Transverse colon (tissue), 4 donors: ENCODE measurements around the gene HSPB3. TPM values are rescaled to one million over a fixed set of nuclear protein-coding genes. Genes with fewer than 3 reads are reported as not detected.

Experiments
- DNase-seq: peaks from one replicate; pipeline ENCODE4 v3.0.0-alpha.2; 2019
- H3K27ac ChIP-seq, 4 donors: fragments of 200-600 bp; sonication (generic); 2 replicates each; pipeline ENCODE4 v1.5.1; 2016 to 2018; ENCODE audit warnings: inconsistent platforms in 4 of 4
- H3K27me3 ChIP-seq: fragments of 200-600 bp; sonication (generic); 2 replicates; pipeline ENCODE4 v1.5.1; 2017; ENCODE audit warnings: inconsistent platforms
- H3K36me3 ChIP-seq, 4 donors: fragments of 200-600 bp; sonication (generic); 2 replicates each; pipeline ENCODE4 v1.5.1; 2017 to 2019; ENCODE audit warnings: inconsistent platforms in 4 of 4
- H3K4me1 ChIP-seq, 4 donors: fragments of 200-600 bp; sonication (generic); 2 replicates each; pipeline ENCODE4 v1.5.1; 2017 to 2020; ENCODE audit warnings: inconsistent platforms in 4 of 4
- H3K4me3 ChIP-seq, 4 donors: fragments of 200-600 bp; sonication (generic); 1 replicate in 1 of 4; 2 replicates in 3 of 4; pipeline versions ENCODE4 v1.5.1 to v1.6.1; 2017 to 2019; ENCODE audit warnings: inconsistent platforms in 4 of 4
- H3K9me3 ChIP-seq, 2 donors: fragments of 200-600 bp; sonication (generic); 2 replicates each; pipeline ENCODE4 v1.5.1; 2017 to 2019; ENCODE audit warnings: inconsistent platforms in 2 of 2
- EP300 ChIP-seq: sonication (generic); formaldehyde crosslinking; IDR thresholded peaks from one replicate; pipeline ENCODE4 v1.6.1; 2017; ENCODE audit warnings: antibody characterized with exemption, low read depth
- POLR2A ChIP-seq: fragments of 450-650 bp; IDR thresholded peaks from one replicate; pipeline ENCODE4 v1.6.1; 2016; ENCODE audit warnings: antibody characterized with exemption, mild to moderate bottlenecking, moderate library complexity
- POLR2AphosphoS5 ChIP-seq, 3 donors: sonication (generic); formaldehyde crosslinking; IDR thresholded peaks; one replicate each; pipeline ENCODE4 v1.6.1; 2016; ENCODE audit warnings: antibody characterized with exemption in 3 of 3
- WGBS, 2 donors: methylation state at CpG; one replicate each; pipeline ENCODE4 v1.1.5; 2018; ENCODE audit warnings: low coverage in 1 of 2; 5-methylcytosine and 5-hydroxymethylcytosine counted together
- in situ Hi-C, 4 donors: fragments of 200-750 bp; cut with MboI; loops; one replicate each; pipeline versions ENCODE4 v1.15.0 to v1.15.1; 2017; ENCODE audit warnings: low sequenced_read_pairs in 3 of 4, low pct_ligation_motif_present in 1 of 4, low pct_unique_long_range_greater_than_20kb in 1 of 4
- intact Hi-C: fragments of 100-400 bp; cut with DNase I; formaldehyde crosslinking; loops from one replicate; pipeline ENCODE4 v1.15.1; 2023; ENCODE audit warnings: low total_unique reads
- total RNA-seq, 4 donors: library from RNA; depleted of rRNA; stranded (reverse); fragments of >200 nt; gene quantifications; one replicate each; pipeline ENCODE4 v1.1.0, GENCODE V29; 2016
- TF ChIP-seq, protein P1 (sequence below), 5 experiments: fragments of 200-600 bp in 3 of 5; fragments of 450-650 bp in 2 of 5; sonication (generic) in 3 of 5; IDR thresholded peaks; 1 replicate in 2 of 5; 2 replicates in 3 of 5; pipeline ENCODE4 v1.5.1; 2016 to 2017; ENCODE audit warnings: antibody characterized with exemption in 5 of 5, inconsistent platforms in 3 of 5, mild to moderate bottlenecking in 2 of 5, moderate library complexity in 1 of 5

HSPB3 gene, protein sequence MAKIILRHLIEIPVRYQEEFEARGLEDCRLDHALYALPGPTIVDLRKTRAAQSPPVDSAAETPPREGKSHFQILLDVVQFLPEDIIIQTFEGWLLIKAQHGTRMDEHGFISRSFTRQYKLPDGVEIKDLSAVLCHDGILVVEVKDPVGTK
- total RNA-seq: 10 to 100 TPM in 1 of 4 donors, 1 to 10 TPM in 1, not detected in 2; 4.1 to 55.2 TPM

GRCh38 chr5:54455413-54456157 lies at the start of gene HSPB3:
TSS of gene HSPB3 (plus strand) at chr5:54455699. CDS start at chr5:54455790, 91 bp downstream.
- WGBS, 2 donors: 70 to 83% methylated on average over 1 to 18 of the region's 18 CpGs
- in situ Hi-C loops: no loop called here
- Histone ChIP-seq H3K27me3 (no peaks in the 10 kb centered on the region), H3K4me1 (peaks cover 0 to 16% (median 0%) of the 10 kb centered on the region in 4 donors), H3K27ac (peak within 1 kb of the TSS; percentile 34 to 64 (median 51)), H3K36me3 (no peaks in the 10 kb centered on the region), H3K4me3 (no peak within 1 kb of the TSS), H3K9me3 (no peaks in the 10 kb centered on the region)
- DNase-seq: peak; percentile 22
- intact Hi-C loops: no loop called here
- TF ChIP-seq POLR2A (peak; percentile 34), EP300 (no peak), POLR2AphosphoS5 (IDR thresholded peaks at IDR 0.05) (peak in 2 of 3 donors; percentile 31)

DNA sequence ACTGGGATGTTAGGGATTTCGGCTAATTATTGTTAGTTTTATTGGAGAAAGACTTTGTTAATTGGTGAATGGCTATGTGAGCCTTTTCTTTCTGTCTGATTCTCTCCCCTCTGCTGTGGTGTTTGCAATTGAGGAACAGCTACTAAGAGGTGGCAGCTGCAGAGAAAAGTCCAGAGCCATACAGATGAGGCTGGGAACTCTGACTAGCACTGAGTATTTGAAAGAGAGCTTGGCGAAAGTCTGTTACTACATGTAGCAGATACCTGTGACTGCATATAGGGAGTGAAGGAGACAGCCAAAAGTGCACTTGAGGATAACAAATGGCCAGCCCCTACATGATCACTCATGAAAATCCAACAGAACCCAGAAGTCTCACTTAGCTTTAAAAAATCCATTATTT lies 44.3 kb upstream of the HSPB3 start:
- intact Hi-C loops: loop anchor here (10.0 kb wide), 1 partner anchor 84 kb away; no protein-coding TSS in a partner anchor

GRCh38 chr5:54412913-54413312 lies 42.6 kb upstream of the HSPB3 start:
- Histone ChIP-seq H3K9me3 (no peaks in the 10 kb centered on the region), H3K4me1 (no peaks in the 10 kb centered on the region), H3K36me3 (no peaks in the 10 kb centered on the region), H3K4me3 (no peak overlapping the region), H3K27me3 (no peaks in the 10 kb centered on the region), H3K27ac (no peak overlapping the region)
- 82 to 83% methylated on average over 1 to 2 of the region's 2 CpGs for WGBS, 2 donors
- DNase-seq: no peak
- TF ChIP-seq POLR2AphosphoS5 (IDR thresholded peaks at IDR 0.05): no peak
- TF ChIP-seq EP300: no peak
- TF ChIP-seq, protein P1, sequence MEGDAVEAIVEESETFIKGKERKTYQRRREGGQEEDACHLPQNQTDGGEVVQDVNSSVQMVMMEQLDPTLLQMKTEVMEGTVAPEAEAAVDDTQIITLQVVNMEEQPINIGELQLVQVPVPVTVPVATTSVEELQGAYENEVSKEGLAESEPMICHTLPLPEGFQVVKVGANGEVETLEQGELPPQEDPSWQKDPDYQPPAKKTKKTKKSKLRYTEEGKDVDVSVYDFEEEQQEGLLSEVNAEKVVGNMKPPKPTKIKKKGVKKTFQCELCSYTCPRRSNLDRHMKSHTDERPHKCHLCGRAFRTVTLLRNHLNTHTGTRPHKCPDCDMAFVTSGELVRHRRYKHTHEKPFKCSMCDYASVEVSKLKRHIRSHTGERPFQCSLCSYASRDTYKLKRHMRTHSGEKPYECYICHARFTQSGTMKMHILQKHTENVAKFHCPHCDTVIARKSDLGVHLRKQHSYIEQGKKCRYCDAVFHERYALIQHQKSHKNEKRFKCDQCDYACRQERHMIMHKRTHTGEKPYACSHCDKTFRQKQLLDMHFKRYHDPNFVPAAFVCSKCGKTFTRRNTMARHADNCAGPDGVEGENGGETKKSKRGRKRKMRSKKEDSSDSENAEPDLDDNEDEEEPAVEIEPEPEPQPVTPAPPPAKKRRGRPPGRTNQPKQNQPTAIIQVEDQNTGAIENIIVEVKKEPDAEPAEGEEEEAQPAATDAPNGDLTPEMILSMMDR (IDR thresholded peaks at IDR 0.05): no peak
- no peak for TF ChIP-seq POLR2A
- in situ Hi-C loops (loop anchor here (10.0 to 25.0 kb wide), 4 partner anchors 88 to 168 kb away; no protein-coding TSS in a partner anchor), intact Hi-C loops (loop anchor here (10.0 kb wide), 1 partner anchor 82 kb away; no protein-coding TSS in a partner anchor)

More for the DNA sequence above, 44.3 kb upstream of the HSPB3 start:
- DNase-seq: no peak
- Histone ChIP-seq H3K36me3 (no peaks in the 10 kb centered on the region), H3K27me3 (no peaks in the 10 kb centered on the region), H3K4me1 (no peaks in the 10 kb centered on the region), H3K27ac (no peak overlapping the region), H3K9me3 (no peaks in the 10 kb centered on the region), H3K4me3 (no peak overlapping the region)
- in situ Hi-C loops: loop anchor here (10.0 to 25.0 kb wide), 4 partner anchors 86 to 166 kb away; no protein-coding TSS in a partner anchor
- WGBS, 2 donors: 89 to 100% methylated on average over 2 of the region's 2 CpGs
- no peak for TF ChIP-seq POLR2A
- no peak for TF ChIP-seq EP300
- no peak for TF ChIP-seq POLR2AphosphoS5 (IDR thresholded peaks at IDR 0.05)
- TF ChIP-seq, protein P1 (IDR thresholded peaks at IDR 0.05): no peak

DNA sequence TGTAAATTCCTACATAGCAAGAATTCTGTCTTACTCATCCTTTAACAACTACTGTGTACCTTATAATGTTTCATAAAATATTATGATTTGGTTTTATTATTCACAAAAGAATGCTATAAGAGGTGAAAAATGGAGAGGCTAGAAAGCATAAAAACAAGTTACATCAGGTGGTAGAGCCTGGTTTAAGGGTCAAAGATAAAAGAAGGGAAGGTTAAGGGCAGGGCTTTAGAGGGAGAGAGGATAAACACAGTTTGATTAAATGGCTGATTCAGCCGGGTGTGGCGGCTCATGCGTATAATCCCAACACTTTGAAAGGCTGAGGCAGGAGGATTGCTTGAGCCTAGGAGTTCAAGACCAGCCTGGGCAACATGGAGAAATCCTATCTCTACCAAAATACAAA lies 40.4 kb upstream of the HSPB3 start:
- intact Hi-C loops: loop anchor here (10.0 kb wide), 1 partner anchor 80 kb away; no protein-coding TSS in a partner anchor
- Histone ChIP-seq H3K36me3 (no peaks in the 10 kb centered on the region), H3K9me3 (no peaks in the 10 kb centered on the region), H3K4me1 (no peaks in the 10 kb centered on the region), H3K27ac (no peak overlapping the region), H3K27me3 (no peaks in the 10 kb centered on the region), H3K4me3 (no peak overlapping the region)
- peak; percentile 17 for DNase-seq
- WGBS, 2 donors: 61 to 81% methylated on average over 3 of the region's 3 CpGs
- TF ChIP-seq POLR2A (no peak), EP300 (no peak), POLR2AphosphoS5 (IDR thresholded peaks at IDR 0.05) (peak in 1 of 3 donors; percentile 10)
- TF ChIP-seq, protein P1 (IDR thresholded peaks at IDR 0.05): no peak
- in situ Hi-C loops: loop anchor here (10.0 to 25.0 kb wide), 4 partner anchors 90 to 170 kb away; no protein-coding TSS in a partner anchor
